ENCODE data around the gene MAST4. TPM values are rescaled to one million over a fixed set of nuclear protein-coding genes. Genes with fewer than 3 reads are reported as not detected.

Gene MAST4
- total RNA-seq, 1 donor from 2014 or later: 22.3 TPM

DNA sequence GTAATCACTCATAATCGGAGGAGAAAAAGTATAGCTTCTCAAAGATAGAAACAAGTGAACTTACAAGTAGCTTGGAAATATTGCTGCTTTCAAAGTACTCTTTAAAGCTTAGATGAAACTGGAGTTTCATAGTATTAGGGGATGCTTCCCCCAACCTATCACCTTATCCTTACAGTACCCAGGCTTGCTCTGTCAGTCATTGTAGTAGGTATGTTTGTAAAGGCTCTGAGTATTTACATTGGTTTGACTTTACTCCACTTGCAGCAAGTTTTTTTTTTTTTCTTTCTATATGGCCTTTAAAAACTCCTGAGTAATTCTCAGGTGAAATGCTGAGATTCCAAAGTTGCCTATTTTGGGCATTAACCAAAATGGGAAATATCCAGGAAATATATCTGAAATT lies 515.6 kb downstream of the MAST4 start:
- H4K20me1 ChIP-seq (ENCODE audit: insufficient read depth, low read length): peaks cover 4% of the 10 kb centered on the region
- TF ChIP-seq, protein P1, sequence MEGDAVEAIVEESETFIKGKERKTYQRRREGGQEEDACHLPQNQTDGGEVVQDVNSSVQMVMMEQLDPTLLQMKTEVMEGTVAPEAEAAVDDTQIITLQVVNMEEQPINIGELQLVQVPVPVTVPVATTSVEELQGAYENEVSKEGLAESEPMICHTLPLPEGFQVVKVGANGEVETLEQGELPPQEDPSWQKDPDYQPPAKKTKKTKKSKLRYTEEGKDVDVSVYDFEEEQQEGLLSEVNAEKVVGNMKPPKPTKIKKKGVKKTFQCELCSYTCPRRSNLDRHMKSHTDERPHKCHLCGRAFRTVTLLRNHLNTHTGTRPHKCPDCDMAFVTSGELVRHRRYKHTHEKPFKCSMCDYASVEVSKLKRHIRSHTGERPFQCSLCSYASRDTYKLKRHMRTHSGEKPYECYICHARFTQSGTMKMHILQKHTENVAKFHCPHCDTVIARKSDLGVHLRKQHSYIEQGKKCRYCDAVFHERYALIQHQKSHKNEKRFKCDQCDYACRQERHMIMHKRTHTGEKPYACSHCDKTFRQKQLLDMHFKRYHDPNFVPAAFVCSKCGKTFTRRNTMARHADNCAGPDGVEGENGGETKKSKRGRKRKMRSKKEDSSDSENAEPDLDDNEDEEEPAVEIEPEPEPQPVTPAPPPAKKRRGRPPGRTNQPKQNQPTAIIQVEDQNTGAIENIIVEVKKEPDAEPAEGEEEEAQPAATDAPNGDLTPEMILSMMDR (IDR thresholded peaks at IDR 0.05; ENCODE audit: insufficient read depth, low read depth, low read length): no peak
- no peak for TF ChIP-seq EZH2 (IDR thresholded peaks at IDR 0.05; ENCODE audit: insufficient read depth, low read length)
- peaks cover 2% of the 10 kb centered on the region for H3K4me1 Mint-ChIP-seq (ENCODE audit: low read depth, unreplicated experiment)

DNA sequence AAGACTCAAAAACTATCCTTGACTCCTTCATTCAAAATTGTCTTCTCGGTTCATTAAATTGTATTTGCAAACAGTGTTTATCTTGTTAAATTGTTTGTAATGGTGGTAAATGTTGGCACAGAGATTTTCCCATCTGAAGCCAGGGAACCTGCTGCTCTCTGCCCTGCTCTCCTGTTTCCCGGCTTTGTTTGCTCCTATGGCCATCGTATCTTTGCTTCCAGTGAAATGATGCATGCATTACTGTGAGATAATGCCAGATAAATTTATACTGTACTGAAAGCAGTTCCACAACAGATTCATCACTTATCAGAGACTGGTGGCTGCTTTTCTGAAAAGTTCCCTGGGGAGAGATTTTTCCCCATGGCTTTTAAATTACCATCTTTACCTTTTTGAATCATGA lies 519.1 kb downstream of the MAST4 start:
- no peak overlapping the region for H3K4me3 Mint-ChIP-seq (ENCODE audit: unreplicated experiment)
- Histone ChIP-seq H3K36me3 (ENCODE audit: insufficient read depth, low read length) (peaks cover 30% of the 10 kb centered on the region), H3K27me3 (ENCODE audit: insufficient read depth, low read length) (no peaks in the 10 kb centered on the region), H3K4me1 (ENCODE audit: insufficient read depth, low read length) (no peaks in the 10 kb centered on the region), H3K4me2 (ENCODE audit: low read length) (no peak overlapping the region), H2AFZ (ENCODE audit: low read depth, low read length) (no peak overlapping the region), H3K27ac (ENCODE audit: low read depth, low read length) (no peak overlapping the region), H3K9ac (ENCODE audit: low read length) (no peak overlapping the region), H3K79me2 (ENCODE audit: insufficient read depth, low read length) (no peaks in the 10 kb centered on the region), H3K4me3 (ENCODE audit: insufficient read depth, low read depth, low read length) (no peak overlapping the region), H4K20me1 (ENCODE audit: insufficient read depth, low read length) (peaks cover 7% of the 10 kb centered on the region), H3K9me3 (ENCODE audit: insufficient read depth, low read depth, low read length) (no peaks in the 10 kb centered on the region)
- no peaks in the 10 kb centered on the region for H3K4me1 Mint-ChIP-seq (ENCODE audit: low read depth, unreplicated experiment)
- no peak for TF ChIP-seq EZH2 (IDR thresholded peaks at IDR 0.05; ENCODE audit: insufficient read depth, low read length)
- TF ChIP-seq, protein P1 (IDR thresholded peaks at IDR 0.05; ENCODE audit: insufficient read depth, low read depth, low read length): no peak
- H3K27me3 Mint-ChIP-seq (ENCODE audit: low read depth, unreplicated experiment): no peaks in the 10 kb centered on the region
- H3K36me3 Mint-ChIP-seq (ENCODE audit: low read depth, unreplicated experiment): peaks cover 12% of the 10 kb centered on the region
- no peak overlapping the region for H3K27ac Mint-ChIP-seq (ENCODE audit: unreplicated experiment)
- DNase-seq (ENCODE audit: low read depth) (no peak), FAIRE-seq (no peak)
- no peaks in the 10 kb centered on the region for H3K9me3 Mint-ChIP-seq (ENCODE audit: unreplicated experiment)

More for the DNA sequence above, 515.6 kb downstream of the MAST4 start:
- Histone ChIP-seq H3K36me3 (ENCODE audit: insufficient read depth, low read length) (peaks cover 19% of the 10 kb centered on the region), H3K9me3 (ENCODE audit: insufficient read depth, low read depth, low read length) (no peaks in the 10 kb centered on the region), H3K4me1 (ENCODE audit: insufficient read depth, low read length) (no peaks in the 10 kb centered on the region), H2AFZ (ENCODE audit: low read depth, low read length) (no peak overlapping the region), H3K27ac (ENCODE audit: low read depth, low read length) (no peak overlapping the region), H3K79me2 (ENCODE audit: insufficient read depth, low read length) (no peaks in the 10 kb centered on the region), H3K9ac (ENCODE audit: low read length) (no peak overlapping the region), H3K4me2 (ENCODE audit: low read length) (no peak overlapping the region), H3K27me3 (ENCODE audit: insufficient read depth, low read length) (no peaks in the 10 kb centered on the region), H3K4me3 (ENCODE audit: insufficient read depth, low read depth, low read length) (no peak overlapping the region)
- FAIRE-seq: no peak
- H3K36me3 Mint-ChIP-seq (ENCODE audit: low read depth, unreplicated experiment): peaks cover 5% of the 10 kb centered on the region
- H3K27ac Mint-ChIP-seq (ENCODE audit: unreplicated experiment): no peak overlapping the region
- H3K9me3 Mint-ChIP-seq (ENCODE audit: unreplicated experiment): no peaks in the 10 kb centered on the region
- no peaks in the 10 kb centered on the region for H3K27me3 Mint-ChIP-seq (ENCODE audit: low read depth, unreplicated experiment)
- no peak for DNase-seq (ENCODE audit: low read depth)
- no peak overlapping the region for H3K4me3 Mint-ChIP-seq (ENCODE audit: unreplicated experiment)

DNA sequence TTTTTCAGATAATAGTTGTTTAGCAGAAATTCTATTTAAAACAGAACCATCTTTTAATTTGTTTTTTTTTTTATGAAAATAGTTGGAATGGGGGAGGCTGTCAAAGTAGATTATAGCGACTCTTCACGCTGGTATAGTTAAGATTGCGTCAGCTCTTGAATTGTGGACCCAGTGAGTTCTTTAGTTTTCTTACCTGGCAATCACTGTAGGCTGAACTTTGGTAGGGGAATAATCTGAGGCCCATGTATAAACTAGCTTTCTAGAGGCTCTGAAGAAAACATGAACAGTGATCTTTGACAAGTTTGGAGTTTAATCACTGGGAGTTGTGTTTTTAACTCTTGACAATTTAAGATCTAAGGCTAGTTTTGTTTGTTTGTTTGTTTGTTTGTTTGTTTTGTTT lies 519.6 kb downstream of the MAST4 start:
- no peaks in the 10 kb centered on the region for H3K27me3 Mint-ChIP-seq (ENCODE audit: low read depth, unreplicated experiment)
- peaks cover 12% of the 10 kb centered on the region for H3K36me3 Mint-ChIP-seq (ENCODE audit: low read depth, unreplicated experiment)
- TF ChIP-seq EZH2 (IDR thresholded peaks at IDR 0.05; ENCODE audit: insufficient read depth, low read length): no peak
- TF ChIP-seq, protein P1 (IDR thresholded peaks at IDR 0.05; ENCODE audit: insufficient read depth, low read depth, low read length): no peak
- DNase-seq (ENCODE audit: low read depth): no peak
- no peaks in the 10 kb centered on the region for H3K4me1 Mint-ChIP-seq (ENCODE audit: low read depth, unreplicated experiment)
- Histone ChIP-seq H2AFZ (ENCODE audit: low read depth, low read length) (no peak overlapping the region), H3K27ac (ENCODE audit: low read depth, low read length) (no peak overlapping the region), H3K4me2 (ENCODE audit: low read length) (no peak overlapping the region), H3K4me1 (ENCODE audit: insufficient read depth, low read length) (no peaks in the 10 kb centered on the region), H3K36me3 (ENCODE audit: insufficient read depth, low read length) (peaks cover 35% of the 10 kb centered on the region), H3K9ac (ENCODE audit: low read length) (no peak overlapping the region), H3K79me2 (ENCODE audit: insufficient read depth, low read length) (no peaks in the 10 kb centered on the region), H3K27me3 (ENCODE audit: insufficient read depth, low read length) (no peaks in the 10 kb centered on the region), H3K9me3 (ENCODE audit: insufficient read depth, low read depth, low read length) (no peaks in the 10 kb centered on the region), H3K4me3 (ENCODE audit: insufficient read depth, low read depth, low read length) (no peak overlapping the region), H4K20me1 (ENCODE audit: insufficient read depth, low read length) (peaks cover 7% of the 10 kb centered on the region)
- no peaks in the 10 kb centered on the region for H3K9me3 Mint-ChIP-seq (ENCODE audit: unreplicated experiment)
- no peak for FAIRE-seq
- H3K4me3 Mint-ChIP-seq (ENCODE audit: unreplicated experiment): no peak overlapping the region
- H3K27ac Mint-ChIP-seq (ENCODE audit: unreplicated experiment): no peak overlapping the region
